Stimulated activated CD4-positive, alpha-beta T cell treated with anti-CD3 and anti-CD28 coated beads, TNF-alpha, amount 100 ng/mL, for 48 hours (primary cell): Measurements from ENCODE around the gene APPL2.
"Not testable (repeated sequence)": the region's sequence is repeated elsewhere in the genome, so short reads cannot be mapped to it uniquely, and the experiment has no call there.

Experiments used
- DNase-seq, 3 donors: peaks; one replicate each; pipeline ENCODE4 v3.0.0-alpha.2; 2020; ENCODE audit warnings: low read depth in 3 of 3

The APPL2 gene

GRCh38 chr12:105196090-105196489 is 39.9 kb downstream of the APPL2 start:
- no peak for DNase-seq

GRCh38 chr12:105194947-105195346 is 41.0 kb downstream of the APPL2 start:
- no peak for DNase-seq

DNA sequence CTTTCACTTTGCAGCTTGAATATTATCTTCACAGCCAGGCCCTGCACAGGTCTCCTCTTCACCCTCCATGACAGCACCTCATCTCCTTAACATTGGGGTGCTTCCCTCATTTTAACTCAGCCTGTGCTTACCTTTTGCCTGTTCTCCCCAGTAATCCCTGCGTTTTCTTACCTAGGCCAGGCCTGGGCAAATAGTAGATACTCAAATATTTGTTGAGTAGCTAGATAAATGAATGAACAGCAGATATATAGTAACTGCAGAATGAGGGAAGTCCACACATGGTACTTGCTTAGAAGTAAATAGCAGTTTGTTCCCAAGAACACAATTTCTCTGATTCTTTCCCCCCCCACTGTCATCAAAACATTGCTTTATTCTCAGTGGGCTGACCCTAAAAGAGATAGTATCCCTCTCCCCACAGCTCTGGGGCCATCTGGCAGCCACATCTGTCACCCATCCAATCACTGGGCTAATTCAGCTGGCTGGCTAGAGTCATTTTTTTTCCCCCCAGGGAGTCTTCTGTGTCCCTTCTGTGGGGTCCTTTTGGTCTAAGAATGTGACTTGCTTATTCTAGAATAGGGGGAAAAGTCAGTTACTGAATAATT is 43.2 kb downstream of the APPL2 start:
- no peak for DNase-seq

- no peak for DNase-seq
These were observed 45.4 kb downstream of the APPL2 start for GRCh38 chr12:105190530-105190929.

DNA sequence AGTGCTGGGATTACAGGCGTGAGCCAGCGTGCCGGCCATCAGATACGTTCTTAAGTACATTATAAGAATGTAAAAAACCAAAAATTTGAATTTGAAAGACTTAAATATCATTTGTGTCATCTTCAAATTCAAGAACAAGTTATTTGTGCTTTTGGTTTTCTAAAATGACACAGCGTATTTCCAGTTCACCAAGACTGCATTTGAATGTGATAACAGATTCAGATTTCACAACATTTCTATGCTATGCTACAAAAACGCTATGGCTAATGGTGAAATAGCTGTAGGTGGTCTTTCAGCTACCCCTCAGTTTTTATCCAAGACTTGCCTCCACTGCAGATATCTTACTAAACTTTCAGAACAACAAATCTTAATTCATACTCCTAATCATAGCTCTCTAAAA is 46.7 kb downstream of the APPL2 start:
- DNase-seq = no peak

GRCh38 chr12:105183976-105184375 is 52.0 kb downstream of the APPL2 start:
- DNase-seq = not testable (repeated sequence)

DNA sequence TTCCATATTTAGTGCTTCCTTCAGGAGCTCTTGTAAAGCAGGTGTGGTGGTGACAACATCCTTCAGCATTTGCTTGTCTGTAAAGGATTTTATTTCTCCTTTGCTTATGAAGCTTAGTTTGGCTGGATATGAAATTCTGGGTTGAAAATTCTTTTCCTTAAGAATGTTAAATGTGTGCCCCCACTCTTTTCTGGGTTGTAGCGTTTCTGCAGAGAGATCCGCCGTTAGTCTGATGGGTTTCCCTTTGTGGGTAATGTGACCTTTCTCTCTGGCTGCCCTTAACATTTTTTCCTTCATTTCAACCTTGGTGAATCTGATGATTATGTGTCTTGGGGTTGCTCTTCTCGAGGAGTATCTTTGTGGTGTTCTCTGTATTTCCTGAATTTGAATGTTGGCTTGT is 52.6 kb downstream of the APPL2 start:
- not testable (repeated sequence) for DNase-seq

- DNase-seq = not testable (repeated sequence)
These were observed 56.9 kb downstream of the APPL2 start for GRCh38 chr12:105179114-105179513.

GRCh38 chr12:105177208-105177607 is 58.8 kb downstream of the APPL2 start:
- DNase-seq = no peak

DNA sequence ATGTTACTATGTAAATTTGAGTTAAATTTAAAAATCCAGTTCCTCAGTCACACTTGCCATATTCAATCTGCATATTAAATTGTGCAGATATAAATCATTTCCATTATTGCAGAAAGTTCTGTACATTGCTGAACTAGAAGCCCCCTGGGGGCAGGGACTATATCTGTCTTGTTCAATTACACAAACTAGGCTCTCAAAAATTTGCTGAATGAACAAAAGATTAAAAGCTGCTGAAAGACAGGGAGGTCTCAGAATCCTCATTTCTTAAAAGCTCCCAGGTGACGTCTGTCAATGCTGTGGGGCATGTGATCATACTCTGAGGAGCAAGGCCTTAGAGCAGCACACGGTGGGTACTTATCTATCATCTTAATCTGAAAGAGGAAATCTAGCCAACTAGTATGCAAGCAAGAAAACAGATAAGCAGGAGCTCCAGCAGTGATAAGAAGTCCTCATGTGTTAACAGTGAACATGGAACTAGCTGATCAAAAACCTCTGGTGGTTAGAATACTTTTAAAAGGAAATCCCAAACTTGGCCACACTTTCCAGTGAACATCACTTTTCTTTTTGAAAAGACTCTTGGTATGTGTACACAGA is 60.5 kb downstream of the APPL2 start:
- DNase-seq = no peak

- no peak for DNase-seq
These were observed 64.1 kb downstream of the APPL2 start for GRCh38 chr12:105171691-105172436.

DNA sequence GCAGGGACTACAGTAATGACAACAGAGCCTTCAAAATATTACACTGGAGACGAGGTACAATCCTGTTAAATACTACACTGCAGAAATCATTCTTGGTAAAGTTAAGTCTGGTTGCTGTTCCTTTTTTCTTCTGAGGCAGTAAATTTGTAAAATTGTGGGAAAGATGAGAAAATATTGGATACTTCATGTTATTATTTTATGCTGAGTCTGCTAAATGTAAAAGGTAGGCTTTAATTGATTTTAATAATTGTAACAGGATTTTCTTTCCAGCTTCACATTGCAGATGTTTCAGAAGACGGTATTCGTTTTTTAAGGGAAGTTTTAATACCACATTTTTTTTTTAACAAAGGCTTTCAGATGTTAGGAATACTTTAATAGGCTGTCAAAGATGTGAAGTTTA is 65.8 kb downstream of the APPL2 start:
- DNase-seq = no peak

- DNase-seq = no peak
These were observed 68.0 kb downstream of the APPL2 start for GRCh38 chr12:105168006-105168405.

GRCh38 chr12:105167346-105167745 is 68.6 kb downstream of the APPL2 start:
- no peak for DNase-seq

DNA sequence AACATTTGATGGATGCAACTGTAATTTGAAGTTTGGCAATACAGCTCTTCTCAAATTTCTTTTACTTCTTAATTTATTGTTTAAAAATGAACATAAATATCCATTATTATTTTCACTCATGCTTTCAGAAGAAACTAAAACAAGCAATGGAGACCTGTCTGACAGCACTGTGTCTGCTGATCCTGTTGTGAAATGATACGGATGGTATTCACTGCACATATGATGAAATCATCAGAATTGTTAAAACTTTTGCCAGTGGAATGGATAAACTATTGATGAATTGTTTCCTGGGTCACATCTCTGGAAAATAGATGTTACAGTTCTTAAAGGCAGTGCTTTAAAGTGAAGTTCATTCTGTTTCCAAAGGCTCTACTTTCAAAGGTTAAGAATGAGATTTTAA is 69.2 kb downstream of the APPL2 start:
- DNase-seq = no peak

GRCh38 chr12:105164068-105164467 is 71.9 kb downstream of the APPL2 start:
- no peak for DNase-seq

- DNase-seq = no peak
These were observed 73.8 kb downstream of the APPL2 start for GRCh38 chr12:105162174-105162573.

DNA sequence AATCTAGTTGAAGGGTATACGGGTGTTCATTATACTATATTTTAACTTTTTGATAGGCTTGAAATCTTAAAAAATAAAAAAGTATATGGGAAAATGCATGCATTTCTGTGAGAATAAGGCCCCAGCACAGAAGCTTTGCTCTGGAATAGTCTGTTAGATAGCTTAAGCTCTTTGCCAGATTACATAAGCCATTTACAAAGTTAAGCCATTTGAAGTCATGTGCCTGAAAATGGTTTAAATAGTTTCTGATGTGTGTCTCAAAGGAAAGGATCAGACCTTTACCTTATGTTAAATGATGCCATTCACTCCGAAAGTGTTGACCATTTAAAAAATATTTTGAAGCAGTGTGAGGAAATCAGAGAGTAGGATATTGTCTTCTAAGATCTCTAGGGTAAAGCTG is 77.1 kb downstream of the APPL2 start:
- DNase-seq = no peak

DNA sequence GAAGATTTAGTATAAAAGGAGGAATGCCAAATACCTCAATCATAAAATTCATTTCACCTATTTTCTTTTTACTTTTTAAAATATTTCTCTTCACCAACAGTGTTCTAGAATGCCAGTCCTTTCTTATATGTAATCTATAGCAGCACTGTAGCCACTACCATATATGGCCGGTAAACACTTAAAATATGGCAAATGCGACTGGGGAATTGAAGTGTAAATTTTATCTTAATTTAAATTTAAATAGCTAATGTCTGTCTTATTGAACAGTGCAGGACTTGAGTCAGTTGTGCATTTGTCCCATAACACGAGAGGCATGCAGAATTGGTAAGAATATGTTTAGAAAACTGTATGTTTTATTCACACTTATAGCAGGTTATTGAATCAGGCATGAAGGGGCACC is 78.4 kb downstream of the APPL2 start:
- no peak for DNase-seq

- no peak for DNase-seq
These were observed 79.7 kb downstream of the APPL2 start for GRCh38 chr12:105156260-105156659.

DNA sequence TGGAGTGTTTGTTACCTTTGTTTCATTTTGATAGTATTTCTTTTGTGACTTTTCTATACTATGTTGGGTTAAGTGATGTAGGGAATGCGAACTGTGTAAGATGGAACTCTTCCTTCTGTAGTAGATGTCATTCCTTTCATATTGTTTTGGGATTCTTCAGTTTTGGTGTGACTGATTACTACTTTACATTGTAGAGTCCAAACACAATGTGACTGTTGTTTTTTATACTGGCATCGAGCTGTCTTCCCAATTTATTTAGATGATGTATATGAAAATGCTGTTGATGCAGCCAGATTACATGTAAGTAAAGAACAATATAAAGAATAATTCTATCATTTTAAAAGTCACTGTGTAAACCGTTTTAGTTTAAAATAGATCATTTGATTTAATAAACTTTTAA is 93.7 kb downstream of the APPL2 start:
- DNase-seq = no peak

DNA sequence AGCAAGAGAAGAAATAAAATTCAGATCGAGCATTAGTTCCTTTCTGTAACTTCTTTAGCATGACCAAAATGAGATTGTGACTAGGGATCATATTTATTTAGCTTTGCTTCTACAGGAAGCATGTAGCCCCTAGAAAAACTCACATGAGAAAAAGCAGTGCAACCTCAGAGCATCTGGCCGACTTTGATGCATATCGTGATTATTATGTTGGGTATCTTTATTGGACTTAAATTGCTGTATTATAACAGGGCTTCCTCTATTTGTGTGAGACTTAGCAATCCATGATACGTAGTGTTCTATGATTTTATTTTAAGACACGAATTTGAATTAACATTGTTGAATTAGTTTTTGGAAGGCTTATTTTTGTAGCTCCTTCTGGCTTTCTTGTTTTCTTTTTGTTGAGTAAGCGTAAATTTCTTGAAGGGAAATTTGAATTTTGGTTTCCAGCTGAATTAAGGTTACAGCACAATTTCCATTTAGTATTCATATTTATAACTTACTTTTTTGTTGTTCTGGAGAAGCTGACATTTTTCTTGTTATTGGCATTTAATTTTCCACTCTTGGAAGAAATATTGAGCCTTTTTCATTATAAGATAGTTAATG is 94.6 kb downstream of the APPL2 start:
- DNase-seq = no peak

- DNase-seq = no peak
These were observed 97.7 kb downstream of the APPL2 start for GRCh38 chr12:105138248-105138647.
